Prostate gland (tissue), 2 donors: Measurements from ENCODE around the gene TRPV5.

Experiments used
- POLR2A ChIP-seq: fragments of 450-650 bp; IDR thresholded peaks from one replicate; pipeline ENCODE4 v1.6.1; 2016; ENCODE audit warnings: antibody characterized with exemption, mild to moderate bottlenecking
- TF ChIP-seq, protein P1 (sequence below), 4 experiments: fragments of 200-600 bp in 2 of 4; fragments of 450-650 bp in 2 of 4; sonication (generic) in 2 of 4; IDR thresholded peaks; 1 replicate in 3 of 4; 2 replicates in 1 of 4; pipeline ENCODE4 v1.5.1; 2016 to 2019; ENCODE audit warnings: antibody characterized with exemption in 4 of 4, mild to moderate bottlenecking in 2 of 4, moderate library complexity in 2 of 4

DNA sequence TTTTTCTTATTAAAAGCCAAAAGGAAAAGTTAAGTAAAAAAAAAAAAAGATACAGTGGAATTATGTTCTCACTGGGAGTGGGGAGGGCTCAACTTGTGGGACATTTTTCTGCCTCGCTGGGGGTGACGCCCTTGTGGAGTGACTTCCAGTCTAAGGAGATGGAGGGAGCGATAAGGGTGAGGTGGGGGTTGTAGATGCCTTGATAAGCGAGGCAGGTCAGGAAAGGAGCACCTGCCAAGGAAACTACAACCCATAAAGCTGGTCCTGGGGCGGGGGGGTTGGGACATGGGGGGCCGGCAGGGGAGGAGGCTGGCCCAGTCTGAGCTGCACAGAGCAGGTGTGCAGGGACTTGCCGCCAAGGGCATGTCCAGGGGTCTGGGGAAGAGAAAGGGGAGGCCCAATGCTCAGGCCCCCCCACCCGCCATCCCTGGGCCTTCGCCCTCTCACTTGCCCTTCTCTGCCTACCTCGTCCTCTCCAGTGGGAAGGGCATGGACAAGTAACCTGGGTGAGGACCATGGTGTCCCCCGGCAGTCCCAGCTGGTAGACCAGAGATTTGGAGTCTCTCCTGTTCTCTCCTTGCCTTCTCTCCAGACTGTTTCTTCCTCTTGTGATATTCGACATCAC lies 2.5 kb upstream of the TRPV5 start:
- TF ChIP-seq, protein P1, sequence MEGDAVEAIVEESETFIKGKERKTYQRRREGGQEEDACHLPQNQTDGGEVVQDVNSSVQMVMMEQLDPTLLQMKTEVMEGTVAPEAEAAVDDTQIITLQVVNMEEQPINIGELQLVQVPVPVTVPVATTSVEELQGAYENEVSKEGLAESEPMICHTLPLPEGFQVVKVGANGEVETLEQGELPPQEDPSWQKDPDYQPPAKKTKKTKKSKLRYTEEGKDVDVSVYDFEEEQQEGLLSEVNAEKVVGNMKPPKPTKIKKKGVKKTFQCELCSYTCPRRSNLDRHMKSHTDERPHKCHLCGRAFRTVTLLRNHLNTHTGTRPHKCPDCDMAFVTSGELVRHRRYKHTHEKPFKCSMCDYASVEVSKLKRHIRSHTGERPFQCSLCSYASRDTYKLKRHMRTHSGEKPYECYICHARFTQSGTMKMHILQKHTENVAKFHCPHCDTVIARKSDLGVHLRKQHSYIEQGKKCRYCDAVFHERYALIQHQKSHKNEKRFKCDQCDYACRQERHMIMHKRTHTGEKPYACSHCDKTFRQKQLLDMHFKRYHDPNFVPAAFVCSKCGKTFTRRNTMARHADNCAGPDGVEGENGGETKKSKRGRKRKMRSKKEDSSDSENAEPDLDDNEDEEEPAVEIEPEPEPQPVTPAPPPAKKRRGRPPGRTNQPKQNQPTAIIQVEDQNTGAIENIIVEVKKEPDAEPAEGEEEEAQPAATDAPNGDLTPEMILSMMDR (IDR thresholded peaks at IDR 0.05): no peak
- TF ChIP-seq POLR2A: no peak
